H9 (cell line): Measurements from ENCODE around the gene STK38. TPM values are rescaled to one million over a fixed set of nuclear protein-coding genes. Genes with fewer than 3 reads are reported as not detected.

ENCODE experiments used
- DNase-seq: peaks from one replicate; pipeline ENCODE4 v3.0.0-alpha.2; 2017
- H2AFZ ChIP-seq: one replicate; pipeline ENCODE4 v1.6.1; 2013; ENCODE audit warnings: mild to moderate bottlenecking, low read length, control low read depth, moderate library complexity
- H2AK5ac ChIP-seq: 2 replicates; pipeline ENCODE4 v1.6.1; 2013; ENCODE audit warnings: low read length, control low read depth, mixed read lengths; ENCODE audit not compliant: insufficient read length
- H2BK120ac ChIP-seq: one replicate; pipeline ENCODE4 v1.6.1; 2013; ENCODE audit warnings: low read depth, mild to moderate bottlenecking, low read length, control low read depth, inconsistent platforms; ENCODE audit not compliant: poor library complexity, severe bottlenecking
- H2BK12ac ChIP-seq: 2 replicates; pipeline ENCODE4 v1.6.1; 2013; ENCODE audit warnings: low read length, control low read depth, mixed read lengths, low read depth; ENCODE audit not compliant: insufficient read length
- H2BK15ac ChIP-seq: 2 replicates; pipeline ENCODE4 v1.6.1; 2013; ENCODE audit warnings: low read depth, low read length, control low read depth
- H2BK20ac ChIP-seq: one replicate; pipeline ENCODE4 v1.6.1; 2013; ENCODE audit warnings: low read depth, mild to moderate bottlenecking, low read length, control low read depth, inconsistent platforms; ENCODE audit not compliant: poor library complexity, severe bottlenecking
- H2BK5ac ChIP-seq: 2 replicates; pipeline ENCODE4 v1.6.1; 2013; ENCODE audit warnings: low read length, control low read depth, mixed read lengths; ENCODE audit not compliant: insufficient read length
- H3K14ac ChIP-seq: 2 replicates; pipeline ENCODE4 v1.6.1; 2013; ENCODE audit warnings: low read length, control low read depth; ENCODE audit not compliant: insufficient read depth
- H3K18ac ChIP-seq: 2 replicates; pipeline ENCODE4 v1.6.1; 2013; ENCODE audit warnings: low read depth, mild to moderate bottlenecking, mixed read lengths, low read length, control low read depth; ENCODE audit not compliant: insufficient read length
- H3K23ac ChIP-seq: 2 replicates; pipeline ENCODE4 v1.6.1; 2013; ENCODE audit warnings: low read length, control low read depth, mixed read lengths, low read depth; ENCODE audit not compliant: insufficient read length
- H3K23me2 ChIP-seq: 2 replicates; pipeline ENCODE4 v1.6.1; 2013; ENCODE audit warnings: low read depth, mild to moderate bottlenecking, mixed read lengths, low read length, control low read depth; ENCODE audit not compliant: insufficient read length, poor library complexity, severe bottlenecking
- H3K27ac ChIP-seq: 2 replicates; pipeline ENCODE4 v1.5.1; 2013; ENCODE audit warnings: low read length, control low read depth, mixed read lengths, low read depth; ENCODE audit not compliant: insufficient read length
- H3K27me3 ChIP-seq: 2 replicates; pipeline ENCODE4 v1.6.1; 2013; ENCODE audit warnings: low read length, control low read depth, inconsistent platforms; ENCODE audit not compliant: insufficient read depth
- H3K4ac ChIP-seq: 2 replicates; pipeline ENCODE4 v1.6.1; 2013; ENCODE audit warnings: low read depth, mild to moderate bottlenecking, control low read depth, inconsistent platforms, low read length, moderate library complexity
- H3K4me1 ChIP-seq: 2 replicates; pipeline ENCODE4 v1.6.1; 2013; ENCODE audit warnings: low read length, control low read depth, inconsistent platforms; ENCODE audit not compliant: insufficient read depth
- H3K4me2 ChIP-seq: 2 replicates; pipeline ENCODE4 v1.6.1; 2013; ENCODE audit warnings: low read length, control low read depth, mixed read lengths; ENCODE audit not compliant: insufficient read length, insufficient read depth
- H3K56ac ChIP-seq: 2 replicates; pipeline ENCODE4 v1.6.1; 2013; ENCODE audit warnings: low read depth, mild to moderate bottlenecking, mixed read lengths, low read length, control low read depth; ENCODE audit not compliant: insufficient read length
- H3K79me1 ChIP-seq: 2 replicates; pipeline ENCODE4 v1.6.1; 2013; ENCODE audit warnings: low read depth, mild to moderate bottlenecking, moderate library complexity, low read length, control low read depth, inconsistent platforms; ENCODE audit not compliant: insufficient read depth, poor library complexity, severe bottlenecking
- H3K79me2 ChIP-seq: 2 replicates; pipeline ENCODE4 v1.6.1; 2013; ENCODE audit warnings: low read length, control low read depth, inconsistent platforms; ENCODE audit not compliant: insufficient read depth
- H3K9ac ChIP-seq: 2 replicates; pipeline ENCODE4 v1.6.1; 2013; ENCODE audit warnings: low read length, control low read depth, mixed read lengths; ENCODE audit not compliant: insufficient read length; ENCODE audit errors: extremely low read depth
- H3K9me3 ChIP-seq: one replicate; pipeline ENCODE4 v1.6.1; 2013; ENCODE audit warnings: low read depth, low read length, inconsistent platforms; ENCODE audit not compliant: control insufficient read depth
- H3T11ph ChIP-seq: one replicate; pipeline ENCODE4 v1.6.1; 2013; ENCODE audit warnings: mild to moderate bottlenecking, low read length, control low read depth, inconsistent platforms
- H4K20me1 ChIP-seq: one replicate; pipeline ENCODE4 v1.6.1; 2013; ENCODE audit not compliant: control insufficient read depth, insufficient read length, insufficient read depth
- H4K5ac ChIP-seq: 2 replicates; pipeline ENCODE4 v1.6.1; 2013; ENCODE audit warnings: low read depth, mild to moderate bottlenecking, mixed read lengths, low read length, control low read depth; ENCODE audit not compliant: insufficient read length
- H4K8ac ChIP-seq: replicated peaks from 2 replicates; pipeline ENCODE4 v1.6.1; 2013; ENCODE audit warnings: low read length, control low read depth, mixed read lengths, low read depth; ENCODE audit not compliant: insufficient read length
- H4K91ac ChIP-seq: 2 replicates; pipeline ENCODE4 v1.6.1; 2013; ENCODE audit warnings: low read depth, mild to moderate bottlenecking, moderate library complexity, mixed read lengths, low read length, control low read depth; ENCODE audit not compliant: insufficient read length
- H3K27ac Mint-ChIP-seq, 3 experiments: 2 replicates in 2 of 3; 3 replicates in 1 of 3; pipeline ENCODE4 v1.8.0; 2020 to 2021; ENCODE audit warnings: mixed read lengths in 3 of 3, mild to moderate bottlenecking in 1 of 3, moderate library complexity in 1 of 3
- H3K27me3 Mint-ChIP-seq: 2 replicates; pipeline ENCODE4 v1.8.0; 2021; ENCODE audit warnings: low read depth, mild to moderate bottlenecking, moderate library complexity, mixed read lengths
- H3K36me3 Mint-ChIP-seq, 3 experiments: 2 replicates in 2 of 3; 3 replicates in 1 of 3; pipeline ENCODE4 v1.8.0; 2020 to 2021; ENCODE audit warnings: low read depth in 3 of 3, mixed read lengths in 3 of 3; ENCODE audit not compliant: insufficient read depth in 1 of 3
- H3K4me1 Mint-ChIP-seq, 2 experiments: 2 replicates each; pipeline ENCODE4 v1.8.0; 2020; ENCODE audit warnings: mixed read lengths in 2 of 2
- H3K4me3 Mint-ChIP-seq, 2 experiments: 2 replicates in 1 of 2; 3 replicates in 1 of 2; pipeline ENCODE4 v1.8.0; 2020 to 2021; ENCODE audit warnings: mild to moderate bottlenecking in 2 of 2, mixed read lengths in 2 of 2, moderate library complexity in 1 of 2
- H3K9me3 Mint-ChIP-seq, 2 experiments: 2 replicates in 1 of 2; 3 replicates in 1 of 2; pipeline ENCODE4 v1.8.0; 2020; ENCODE audit warnings: mild to moderate bottlenecking in 2 of 2, mixed read lengths in 2 of 2, moderate library complexity in 1 of 2
- CTCF ChIP-seq: fragments of 200-600 bp; sonication (generic); conservative IDR thresholded peaks from 3 replicates; pipeline ENCODE4 v1.8.0; 2021; ENCODE audit warnings: antibody characterized with exemption, mild to moderate bottlenecking
- WGBS: extraction: QIAGEN DNeasy Blood & Tissue Kit; methylation state at CpG from one replicate; pipeline ENCODE4 v1.1.7; 2013; ENCODE audit warnings: missing lambda C conversion rate, low lambda C conversion rate, mixed read lengths; ENCODE audit not compliant: insufficient read length; ENCODE audit errors: extremely low coverage; 5-methylcytosine and 5-hydroxymethylcytosine counted together
- total RNA-seq: library from RNA; stranded (reverse); gene quantifications from 2 replicates; pipeline ENCODE4 v1.2.1, GENCODE V29; 2021

Gene STK38
- total RNA-seq, 1 experiment from 2014 or later = 17.5 TPM

- Histone ChIP-seq H4K5ac (no peak overlapping the region), H2AK5ac (no peak overlapping the region), H3K4me1 (no peaks in the 10 kb centered on the region), H3K4ac (no peak overlapping the region), H3K27me3 (no peaks in the 10 kb centered on the region), H3T11ph (no peak overlapping the region), H2BK120ac (no peak overlapping the region), H3K14ac (no peak overlapping the region), H3K56ac (no peak overlapping the region), H3K79me2 (peaks cover 10% of the 10 kb centered on the region; the same call in 1 of the 2 replicates), H2BK20ac (no peak overlapping the region), H3K4me2 (no peak overlapping the region), H4K91ac (no peak overlapping the region), H3K9me3 (no peaks in the 10 kb centered on the region), H3K27ac (no peak overlapping the region), H3K9ac (no peak overlapping the region), H3K23ac (no peak overlapping the region), H2BK15ac (no peak overlapping the region), H3K79me1 (peaks cover 14% of the 10 kb centered on the region), H2AFZ (no peak overlapping the region), H3K18ac (no peak overlapping the region), H3K23me2 (no peaks in the 10 kb centered on the region), H4K20me1 (no peaks in the 10 kb centered on the region), H2BK5ac (no peak overlapping the region), H4K8ac (no peak overlapping the region), H2BK12ac (no peak overlapping the region)
- Mint-ChIP-seq H3K9me3 (no peaks in the 10 kb centered on the region), H3K27me3 (no peaks in the 10 kb centered on the region), H3K27ac (no peak overlapping the region; a peak in 1 of 7 replicates), H3K36me3 (no peaks in the 10 kb centered on the region; a peak in 1 of 7 replicates), H3K4me1 (peaks cover 11 to 17% of the 10 kb centered on the region in 2 experiments), H3K4me3 (no peak overlapping the region)
- TF ChIP-seq CTCF = no peak
- WGBS = no CpG with 5 or more reads among the region's 3 CpGs
- no peak for DNase-seq
Measured at GRCh38 chr6:36461646-36462045, 85.6 kb downstream of the STK38 start.
